ENCODE results near the gene PHKB.

DNA sequence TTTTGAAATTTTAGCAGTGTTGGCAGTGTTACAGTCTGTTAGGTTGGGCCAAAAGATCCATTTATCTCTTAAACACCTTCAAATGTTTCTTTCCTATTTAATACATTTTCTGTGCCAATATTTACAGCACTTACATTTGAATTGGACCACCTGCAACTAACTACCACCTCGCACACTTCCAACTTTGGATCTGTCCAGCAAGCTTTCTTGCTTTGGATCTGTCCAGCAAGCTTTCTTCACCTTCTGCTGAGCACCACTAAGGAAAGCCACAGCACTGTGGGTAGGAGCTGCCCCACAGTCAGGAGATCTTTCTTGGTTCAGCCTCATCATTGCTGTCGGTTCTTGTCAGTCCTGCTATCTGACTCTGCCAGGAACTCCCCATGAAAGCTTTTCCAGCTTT is 129.3 kb downstream of the PHKB start:
- TF ChIP-seq, protein P1, sequence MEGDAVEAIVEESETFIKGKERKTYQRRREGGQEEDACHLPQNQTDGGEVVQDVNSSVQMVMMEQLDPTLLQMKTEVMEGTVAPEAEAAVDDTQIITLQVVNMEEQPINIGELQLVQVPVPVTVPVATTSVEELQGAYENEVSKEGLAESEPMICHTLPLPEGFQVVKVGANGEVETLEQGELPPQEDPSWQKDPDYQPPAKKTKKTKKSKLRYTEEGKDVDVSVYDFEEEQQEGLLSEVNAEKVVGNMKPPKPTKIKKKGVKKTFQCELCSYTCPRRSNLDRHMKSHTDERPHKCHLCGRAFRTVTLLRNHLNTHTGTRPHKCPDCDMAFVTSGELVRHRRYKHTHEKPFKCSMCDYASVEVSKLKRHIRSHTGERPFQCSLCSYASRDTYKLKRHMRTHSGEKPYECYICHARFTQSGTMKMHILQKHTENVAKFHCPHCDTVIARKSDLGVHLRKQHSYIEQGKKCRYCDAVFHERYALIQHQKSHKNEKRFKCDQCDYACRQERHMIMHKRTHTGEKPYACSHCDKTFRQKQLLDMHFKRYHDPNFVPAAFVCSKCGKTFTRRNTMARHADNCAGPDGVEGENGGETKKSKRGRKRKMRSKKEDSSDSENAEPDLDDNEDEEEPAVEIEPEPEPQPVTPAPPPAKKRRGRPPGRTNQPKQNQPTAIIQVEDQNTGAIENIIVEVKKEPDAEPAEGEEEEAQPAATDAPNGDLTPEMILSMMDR (conservative IDR thresholded peaks at IDR 0.05 in 1 of 2, IDR thresholded peaks at IDR 0.05 in 1 of 2; ENCODE audit: low read depth in 1 of 2, low read length in 2 of 2), result no peak
- TF ChIP-seq EZH2 (IDR thresholded peaks at IDR 0.05; ENCODE audit: low read length, missing control alignments), result no peak
